ENCODE measurements around the gene FOXJ3.

GRCh38 chr1:42317308-42317707, 17.7 kb downstream of the FOXJ3 start:
- TF ChIP-seq, protein P1, sequence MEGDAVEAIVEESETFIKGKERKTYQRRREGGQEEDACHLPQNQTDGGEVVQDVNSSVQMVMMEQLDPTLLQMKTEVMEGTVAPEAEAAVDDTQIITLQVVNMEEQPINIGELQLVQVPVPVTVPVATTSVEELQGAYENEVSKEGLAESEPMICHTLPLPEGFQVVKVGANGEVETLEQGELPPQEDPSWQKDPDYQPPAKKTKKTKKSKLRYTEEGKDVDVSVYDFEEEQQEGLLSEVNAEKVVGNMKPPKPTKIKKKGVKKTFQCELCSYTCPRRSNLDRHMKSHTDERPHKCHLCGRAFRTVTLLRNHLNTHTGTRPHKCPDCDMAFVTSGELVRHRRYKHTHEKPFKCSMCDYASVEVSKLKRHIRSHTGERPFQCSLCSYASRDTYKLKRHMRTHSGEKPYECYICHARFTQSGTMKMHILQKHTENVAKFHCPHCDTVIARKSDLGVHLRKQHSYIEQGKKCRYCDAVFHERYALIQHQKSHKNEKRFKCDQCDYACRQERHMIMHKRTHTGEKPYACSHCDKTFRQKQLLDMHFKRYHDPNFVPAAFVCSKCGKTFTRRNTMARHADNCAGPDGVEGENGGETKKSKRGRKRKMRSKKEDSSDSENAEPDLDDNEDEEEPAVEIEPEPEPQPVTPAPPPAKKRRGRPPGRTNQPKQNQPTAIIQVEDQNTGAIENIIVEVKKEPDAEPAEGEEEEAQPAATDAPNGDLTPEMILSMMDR (conservative IDR thresholded peaks at IDR 0.05 in 1 of 2, IDR thresholded peaks at IDR 0.05 in 1 of 2; ENCODE audit: extremely low read depth in 1 of 2, insufficient read depth in 1 of 2, low read depth in 1 of 2, low read length in 2 of 2) = no peak
- TF ChIP-seq EZH2 (IDR thresholded peaks at IDR 0.05; ENCODE audit: borderline replicate concordance, low read length) = no peak
